Measurements from ENCODE around the gene DIS3L2. TPM values are rescaled to one million over a fixed set of nuclear protein-coding genes. Genes with fewer than 3 reads are reported as not detected.
A peak's percentile ranks its signal among the peaks of the same experiment; 100 is the strongest.

DIS3L2 gene
- total RNA-seq, 6 donors from 2014 or later, result 31.2 to 98.5 (median 50.3) TPM

DNA sequence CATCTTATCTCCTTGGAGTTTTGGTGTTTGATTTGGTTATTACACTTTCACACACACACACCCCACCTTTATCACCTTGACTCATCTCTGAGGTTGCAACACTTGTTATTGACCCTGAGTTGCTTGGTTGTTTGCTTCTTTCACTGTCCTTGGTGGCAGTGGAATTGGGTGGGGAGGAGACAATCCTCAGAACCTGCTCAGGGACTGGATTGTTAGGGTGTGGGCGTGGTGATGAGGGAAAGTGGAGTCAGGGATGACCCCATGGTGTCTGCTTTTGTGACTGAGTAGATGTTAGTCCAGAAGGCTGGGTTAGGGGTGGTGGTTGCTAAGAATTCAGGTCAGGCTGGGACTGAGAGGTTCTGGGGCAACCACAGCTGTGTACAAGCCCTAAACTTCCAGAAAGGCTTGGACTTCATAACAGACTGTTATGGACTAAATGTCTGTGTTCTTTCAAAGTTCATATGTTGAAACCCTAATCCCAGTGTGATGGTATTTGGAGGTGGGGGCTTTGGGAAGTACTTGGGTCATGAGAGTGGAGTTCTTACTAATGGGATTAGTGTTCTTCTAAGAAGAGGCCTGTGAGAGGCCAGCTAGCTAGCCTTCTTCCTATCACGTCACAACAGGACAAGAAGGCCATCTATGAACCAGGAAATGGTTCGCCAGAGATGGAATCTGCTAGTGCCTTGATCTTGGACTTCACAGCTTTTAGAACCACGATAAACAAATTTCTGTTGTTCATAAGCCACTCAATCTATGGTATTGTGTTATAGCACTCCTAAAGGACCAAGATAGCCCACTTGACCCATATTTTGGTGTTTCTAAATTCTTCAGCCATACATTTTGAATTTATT lies 3.4 kb upstream of the DIS3L2 start:
- Histone ChIP-seq H3K27me3 (no peaks in the 10 kb centered on the region), H3K27ac (no peak overlapping the region), H3K36me3 (no peaks in the 10 kb centered on the region), H3K4me1 (peaks cover 3 to 19% (median 13%) of the 10 kb centered on the region in 4 donors), H3K4me3 (no peak overlapping the region), H3K9me3 (no peaks in the 10 kb centered on the region)
- 60 to 75% methylated on average over 4 of the region's 4 CpGs for WGBS, 2 donors
- DNase-seq (no peak), ATAC-seq (ENCODE audit: low FRiP score in 2 of 2) (no peak)
- no peak for TF ChIP-seq POLR2A (IDR thresholded peaks at IDR 0.05)
- no peak for TF ChIP-seq EP300 (IDR thresholded peaks at IDR 0.05)
- TF ChIP-seq POLR2AphosphoS5 (IDR thresholded peaks at IDR 0.05), result no peak
- no peak for TF ChIP-seq CTCF (IDR thresholded peaks at IDR 0.05)

GRCh38 chr2:231960810-231961348 lies 634 bp upstream of the DIS3L2 start:
- ATAC-seq (ENCODE audit: low FRiP score in 2 of 2), result peak in 1 of 2 donors; percentile 15
- Histone ChIP-seq H3K27me3 (no peaks in the 10 kb centered on the region), H3K4me1 (peaks cover 12 to 33% (median 16%) of the 10 kb centered on the region in 4 donors), H3K36me3 (no peaks in the 10 kb centered on the region), H3K27ac (peak overlapping the region; percentile 77 to 90 (median 88)), H3K9me3 (no peaks in the 10 kb centered on the region), H3K4me3 (peak overlapping the region; percentile 64 to 100 (median 94))
- WGBS, 2 donors, result 58 to 65% methylated on average over 17 to 18 of the region's 18 CpGs
- TF ChIP-seq EP300 (IDR thresholded peaks at IDR 0.05) (no peak), POLR2AphosphoS5 (IDR thresholded peaks at IDR 0.05) (no peak), POLR2A (IDR thresholded peaks at IDR 0.05) (no peak), CTCF (IDR thresholded peaks at IDR 0.05) (no peak)
- peak in 1 of 2 donors; percentile 13 for DNase-seq

GRCh38 chr2:231965102-231965501 lies 3.6 kb downstream of the DIS3L2 start:
- ATAC-seq (ENCODE audit: low FRiP score in 2 of 2) (peak in 1 of 2 donors; percentile 73), DNase-seq (no peak)
- H3K27me3 ChIP-seq, result no peaks in the 10 kb centered on the region
- no peaks in the 10 kb centered on the region for H3K36me3 ChIP-seq
- TF ChIP-seq POLR2A (IDR thresholded peaks at IDR 0.05), result no peak
- no peak for TF ChIP-seq POLR2AphosphoS5 (IDR thresholded peaks at IDR 0.05)
- H3K4me1 ChIP-seq, result peaks cover 12 to 33% (median 16%) of the 10 kb centered on the region in 4 donors
- no peaks in the 10 kb centered on the region for H3K9me3 ChIP-seq
- 59 to 64% methylated on average over 1 of the region's 1 CpG for WGBS, 2 donors
- no peak overlapping the region for H3K27ac ChIP-seq
- no peak overlapping the region for H3K4me3 ChIP-seq

DNA sequence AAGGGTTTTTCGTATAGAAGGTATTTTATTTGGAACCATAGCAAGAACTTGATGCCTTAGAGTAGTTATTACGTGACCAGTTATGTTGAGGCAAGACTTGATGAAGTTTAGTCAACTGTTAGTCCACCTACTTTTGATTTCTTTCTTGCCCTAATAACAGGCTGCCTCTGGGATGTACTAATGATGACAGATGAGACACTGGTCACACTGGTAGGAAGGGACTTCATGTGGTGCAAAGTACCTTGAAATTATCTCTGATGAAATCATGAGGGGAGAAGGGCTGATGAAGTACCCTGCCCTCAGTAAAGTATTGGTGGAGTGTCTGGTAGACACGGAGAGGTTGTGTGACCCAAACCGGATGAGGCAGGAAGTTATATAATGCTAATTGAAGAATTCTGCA lies 5.4 kb downstream of the DIS3L2 start:
- ATAC-seq (ENCODE audit: low FRiP score in 2 of 2), result no peak
- 57 to 61% methylated on average over 4 of the region's 4 CpGs for WGBS, 2 donors
- no peaks in the 10 kb centered on the region for H3K36me3 ChIP-seq
- no peak for DNase-seq
- H3K4me1 ChIP-seq, result peaks cover 9 to 25% (median 11%) of the 10 kb centered on the region in 4 donors
- H3K4me3 ChIP-seq, result no peak overlapping the region
- no peaks in the 10 kb centered on the region for H3K9me3 ChIP-seq
- H3K27ac ChIP-seq, result no peak overlapping the region
- H3K27me3 ChIP-seq, result no peaks in the 10 kb centered on the region
- TF ChIP-seq POLR2A (IDR thresholded peaks at IDR 0.05), result no peak
- no peak for TF ChIP-seq CTCF (IDR thresholded peaks at IDR 0.05)
- no peak for TF ChIP-seq EP300 (IDR thresholded peaks at IDR 0.05)
- TF ChIP-seq POLR2AphosphoS5 (IDR thresholded peaks at IDR 0.05), result no peak

DNA sequence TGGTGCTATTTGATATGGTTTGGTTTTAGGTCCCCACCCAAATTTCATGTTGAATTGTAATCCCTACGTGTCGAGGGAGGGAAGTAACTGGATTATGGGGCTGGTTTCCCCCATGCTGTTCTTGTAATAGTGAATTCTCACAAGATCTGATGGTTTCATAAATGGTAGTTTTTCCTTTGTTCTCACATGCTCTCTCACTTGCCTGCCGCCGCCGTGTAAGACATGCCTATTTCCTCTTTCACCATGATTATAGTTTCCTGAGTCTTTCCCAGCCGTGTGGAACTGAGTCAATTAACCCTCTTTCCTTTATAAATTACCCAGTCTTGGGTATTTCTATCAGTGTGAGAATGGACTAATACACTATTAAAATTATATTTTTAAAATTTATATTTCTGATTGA lies 7.3 kb downstream of the DIS3L2 start:
- Histone ChIP-seq H3K27ac (no peak overlapping the region), H3K4me3 (no peak overlapping the region), H3K4me1 (peaks cover 0 to 8% (median 3%) of the 10 kb centered on the region in 4 donors), H3K36me3 (no peaks in the 10 kb centered on the region), H3K9me3 (no peaks in the 10 kb centered on the region), H3K27me3 (no peaks in the 10 kb centered on the region)
- no peak for TF ChIP-seq EP300 (IDR thresholded peaks at IDR 0.05)
- no peak for DNase-seq
- no peak for ATAC-seq (ENCODE audit: low FRiP score in 2 of 2)
- 81 to 85% methylated on average over 6 of the region's 6 CpGs for WGBS, 2 donors
